ENCODE measurements around the gene CHPF.

The CHPF gene

GRCh38 chr2:219538504-219538951, 5.1 kb downstream of the CHPF start:
- POLR2A ChIA-PET: no interaction called here
- DNase-seq (ENCODE audit: extremely low spot score): no peak
- TF ChIP-seq LEF1 (IDR thresholded peaks at IDR 0.05; ENCODE audit: borderline replicate concordance) (no peak), HDGF (IDR thresholded peaks at IDR 0.05; ENCODE audit: borderline replicate concordance) (no peak), NFRKB (IDR thresholded peaks at IDR 0.05) (no peak), L3MBTL2 (conservative IDR thresholded peaks at IDR 0.05) (no peak), CTBP1 (IDR thresholded peaks at IDR 0.05; ENCODE audit: borderline replicate concordance) (no peak), FOXK2 (IDR thresholded peaks at IDR 0.05) (no peak), ZNF384 (IDR thresholded peaks at IDR 0.05) (no peak), TARDBP (IDR thresholded peaks at IDR 0.05) (no peak), FOXM1 (IDR thresholded peaks at IDR 0.05; ENCODE audit: borderline replicate concordance) (no peak), SP1 (IDR thresholded peaks at IDR 0.05) (no peak), ELF4 (IDR thresholded peaks at IDR 0.05) (no peak), PKNOX1 (IDR thresholded peaks at IDR 0.05) (no peak), SUZ12 (IDR thresholded peaks at IDR 0.05) (no peak)
- CTCF ChIA-PET: interaction anchor here (0.8 to 1.1 kb wide), 2 partner anchors 9 to 20 kb away, joined by 3 to 4 read pairs; no protein-coding TSS in a partner anchor

GRCh38 chr2:219537657-219538488, 5.7 kb downstream of the CHPF start:
- POLR2A ChIA-PET: interaction anchor here (1.0 to 1.1 kb wide), 2 partner anchors 9 to 58 kb away, joined by 3 to 7 read pairs; no protein-coding TSS in a partner anchor
- CTCF ChIA-PET: interaction anchor here (0.8 to 1.1 kb wide), 3 partner anchors 8 to 19 kb away, joined by 3 to 4 read pairs (median 4); no protein-coding TSS in a partner anchor
- DNase-seq (ENCODE audit: extremely low spot score): no peak
- TF ChIP-seq CTBP1 (IDR thresholded peaks at IDR 0.05; ENCODE audit: borderline replicate concordance) (no peak), SUZ12 (IDR thresholded peaks at IDR 0.05) (no peak), TARDBP (IDR thresholded peaks at IDR 0.05) (no peak), L3MBTL2 (conservative IDR thresholded peaks at IDR 0.05) (no peak), LEF1 (IDR thresholded peaks at IDR 0.05; ENCODE audit: borderline replicate concordance) (no peak), NFRKB (IDR thresholded peaks at IDR 0.05) (no peak), ARNT (IDR thresholded peaks at IDR 0.05) (no peak), FOXM1 (IDR thresholded peaks at IDR 0.05; ENCODE audit: borderline replicate concordance) (no peak), SP1 (IDR thresholded peaks at IDR 0.05) (no peak), ZNF384 (IDR thresholded peaks at IDR 0.05) (no peak), HDGF (IDR thresholded peaks at IDR 0.05; ENCODE audit: borderline replicate concordance) (no peak), PKNOX1 (IDR thresholded peaks at IDR 0.05) (no peak)

GRCh38 chr2:219536967-219537366, 6.6 kb downstream of the CHPF start:
- no peak for DNase-seq (ENCODE audit: extremely low spot score)
- no peak for TF ChIP-seq FOXM1 (IDR thresholded peaks at IDR 0.05; ENCODE audit: borderline replicate concordance)
- no peak for TF ChIP-seq ZNF384 (IDR thresholded peaks at IDR 0.05)
- CTCF ChIA-PET: interaction anchor here (0.6 to 1.1 kb wide), 2 partner anchors 9 to 62 kb away, joined by 3 to 4 read pairs; no protein-coding TSS in a partner anchor
- POLR2A ChIA-PET: interaction anchor here (0.9 to 1.1 kb wide), 3 partner anchors 9 to 59 kb away, joined by 3 to 7 read pairs (median 3); partner anchors contain the start of gene OBSL1

GRCh38 chr2:219536425-219536824, 7.2 kb downstream of the CHPF start:
- no peak for DNase-seq (ENCODE audit: extremely low spot score)
- TF ChIP-seq LEF1 (IDR thresholded peaks at IDR 0.05; ENCODE audit: borderline replicate concordance) (no peak), FOXA1 (IDR thresholded peaks at IDR 0.05) (no peak), HDGF (IDR thresholded peaks at IDR 0.05; ENCODE audit: borderline replicate concordance) (no peak), ELF4 (IDR thresholded peaks at IDR 0.05) (no peak)
- ChIA-PET POLR2A (interaction anchor here (0.9 kb wide), 1 partner anchor 35 kb away, joined by 3 read pairs; the partner anchor contains the start of gene OBSL1), CTCF (interaction anchor here (0.6 to 1.1 kb wide), 2 partner anchors 8 to 63 kb away, joined by 3 to 4 read pairs; no protein-coding TSS in a partner anchor)

GRCh38 chr2:219533930-219534661, 9.5 kb downstream of the CHPF start:
- ChIA-PET CTCF (no interaction called here), POLR2A (no interaction called here)
- TF ChIP-seq ARNT (IDR thresholded peaks at IDR 0.05): no peak
- no peak for TF ChIP-seq FOXM1 (IDR thresholded peaks at IDR 0.05; ENCODE audit: borderline replicate concordance)
- TF ChIP-seq LEF1 (IDR thresholded peaks at IDR 0.05; ENCODE audit: borderline replicate concordance): no peak
- TF ChIP-seq ZNF384 (IDR thresholded peaks at IDR 0.05): no peak
- TF ChIP-seq HDGF (IDR thresholded peaks at IDR 0.05; ENCODE audit: borderline replicate concordance): no peak
- no peak for TF ChIP-seq CTBP1 (IDR thresholded peaks at IDR 0.05; ENCODE audit: borderline replicate concordance)
- no peak for TF ChIP-seq PKNOX1 (IDR thresholded peaks at IDR 0.05)
- TF ChIP-seq FOXA1 (IDR thresholded peaks at IDR 0.05): no peak
- no peak for TF ChIP-seq SP1 (IDR thresholded peaks at IDR 0.05)
- TF ChIP-seq TARDBP (IDR thresholded peaks at IDR 0.05): no peak
- TF ChIP-seq ELF4 (IDR thresholded peaks at IDR 0.05): no peak
- no peak for TF ChIP-seq FOXK2 (IDR thresholded peaks at IDR 0.05)
- TF ChIP-seq L3MBTL2 (conservative IDR thresholded peaks at IDR 0.05): no peak
- no peak for TF ChIP-seq NFRKB (IDR thresholded peaks at IDR 0.05)
- no peak for TF ChIP-seq BHLHE40 (IDR thresholded peaks at IDR 0.05; ENCODE audit: borderline replicate concordance)
- DNase-seq (ENCODE audit: extremely low spot score): no peak
